ENCODE data around the gene TPRX1.

GRCh38 chr19:47802521-47803043 lies 1.8 kb downstream of the TPRX1 start:
- TF ChIP-seq CTCF (IDR thresholded peaks at IDR 0.05) = no peak
- no peak for TF ChIP-seq POLR2A (IDR thresholded peaks at IDR 0.05)

All from testis (tissue), 2 donors.